Testis (tissue), 2 donors: ENCODE results near the gene ASCL3.

ENCODE experiments used
- POLR2A ChIP-seq: fragments of 450-650 bp; IDR thresholded peaks from one replicate; pipeline ENCODE4 v1.6.1; 2017; ENCODE audit warnings: antibody characterized with exemption, mild to moderate bottlenecking, moderate library complexity
- TF ChIP-seq, protein P1 (sequence below), 3 experiments: fragments of 450-650 bp in 2 of 3; fragments of 200-600 bp in 1 of 3; sonication (generic) in 1 of 3; IDR thresholded peaks; one replicate each; pipeline ENCODE4 v1.5.1; 2016 to 2019; ENCODE audit warnings: antibody characterized with exemption in 3 of 3, mild to moderate bottlenecking in 2 of 3, moderate library complexity in 1 of 3

- no peak for TF ChIP-seq POLR2A
- TF ChIP-seq, protein P1, sequence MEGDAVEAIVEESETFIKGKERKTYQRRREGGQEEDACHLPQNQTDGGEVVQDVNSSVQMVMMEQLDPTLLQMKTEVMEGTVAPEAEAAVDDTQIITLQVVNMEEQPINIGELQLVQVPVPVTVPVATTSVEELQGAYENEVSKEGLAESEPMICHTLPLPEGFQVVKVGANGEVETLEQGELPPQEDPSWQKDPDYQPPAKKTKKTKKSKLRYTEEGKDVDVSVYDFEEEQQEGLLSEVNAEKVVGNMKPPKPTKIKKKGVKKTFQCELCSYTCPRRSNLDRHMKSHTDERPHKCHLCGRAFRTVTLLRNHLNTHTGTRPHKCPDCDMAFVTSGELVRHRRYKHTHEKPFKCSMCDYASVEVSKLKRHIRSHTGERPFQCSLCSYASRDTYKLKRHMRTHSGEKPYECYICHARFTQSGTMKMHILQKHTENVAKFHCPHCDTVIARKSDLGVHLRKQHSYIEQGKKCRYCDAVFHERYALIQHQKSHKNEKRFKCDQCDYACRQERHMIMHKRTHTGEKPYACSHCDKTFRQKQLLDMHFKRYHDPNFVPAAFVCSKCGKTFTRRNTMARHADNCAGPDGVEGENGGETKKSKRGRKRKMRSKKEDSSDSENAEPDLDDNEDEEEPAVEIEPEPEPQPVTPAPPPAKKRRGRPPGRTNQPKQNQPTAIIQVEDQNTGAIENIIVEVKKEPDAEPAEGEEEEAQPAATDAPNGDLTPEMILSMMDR (IDR thresholded peaks at IDR 0.05): no peak
These were observed 14.0 kb upstream of the ASCL3 start for GRCh38 chr11:8956860-8957259.
